Ishikawa (cell line): ENCODE measurements around the gene PREPL.

Experiments
- CEBPB ChIP-seq: IDR thresholded peaks from 2 replicates; pipeline ENCODE4 v1.6.1; 2012
- CREB1 ChIP-seq: IDR thresholded peaks from 2 replicates; pipeline ENCODE4 v1.6.1; 2012; ENCODE audit warnings: low read depth
- EGR1 ChIP-seq: IDR thresholded peaks from 2 replicates; pipeline ENCODE4 v1.6.1; 2012
- FOXM1 ChIP-seq: IDR thresholded peaks from 2 replicates; pipeline ENCODE4 v1.6.1; 2012; ENCODE audit warnings: low read depth, borderline replicate concordance
- MAX ChIP-seq: IDR thresholded peaks from 2 replicates; pipeline ENCODE4 v1.6.1; 2012
- RAD21 ChIP-seq: IDR thresholded peaks from 2 replicates; pipeline ENCODE4 v1.6.1; 2012; ENCODE audit warnings: low read depth
- REST ChIP-seq: IDR thresholded peaks from 2 replicates; pipeline ENCODE4 v1.6.1; 2012; ENCODE audit warnings: low read depth, mild to moderate bottlenecking
- TAF1 ChIP-seq: IDR thresholded peaks from 2 replicates; pipeline ENCODE4 v1.6.1; 2012; ENCODE audit warnings: low read depth, mild to moderate bottlenecking
- TCF12 ChIP-seq: IDR thresholded peaks from 2 replicates; pipeline ENCODE4 v1.6.1; 2012; ENCODE audit warnings: low read depth
- YY1 ChIP-seq: IDR thresholded peaks from 2 replicates; pipeline ENCODE4 v1.6.1; 2012; ENCODE audit warnings: low read depth

GRCh38 chr2:44269831-44270230 lies 91.5 kb downstream of the PREPL start:
- TF ChIP-seq CEBPB (no peak), TCF12 (no peak), CREB1 (no peak), YY1 (no peak), EGR1 (no peak), RAD21 (no peak), FOXM1 (no peak), REST (no peak), TAF1 (no peak), MAX (no peak)
